Daoy (cell line): ENCODE data around the gene LIM2. TPM values are rescaled to one million over a fixed set of nuclear protein-coding genes. Genes with fewer than 3 reads are reported as not detected.

ENCODE experiments used
- DNase-seq: peaks from one replicate; pipeline ENCODE4 v3.0.0-alpha.2; 2015; ENCODE audit warnings: low read depth
- total RNA-seq: library from RNA; depleted of rRNA; stranded (reverse); fragments of >200 nt; shearing (Covaris generic); gene quantifications from 2 replicates; pipeline ENCODE4 v1.2.3, GENCODE V29; 2014

LIM2 gene
- total RNA-seq, 1 experiment from 2014 or later = not detected

DNA sequence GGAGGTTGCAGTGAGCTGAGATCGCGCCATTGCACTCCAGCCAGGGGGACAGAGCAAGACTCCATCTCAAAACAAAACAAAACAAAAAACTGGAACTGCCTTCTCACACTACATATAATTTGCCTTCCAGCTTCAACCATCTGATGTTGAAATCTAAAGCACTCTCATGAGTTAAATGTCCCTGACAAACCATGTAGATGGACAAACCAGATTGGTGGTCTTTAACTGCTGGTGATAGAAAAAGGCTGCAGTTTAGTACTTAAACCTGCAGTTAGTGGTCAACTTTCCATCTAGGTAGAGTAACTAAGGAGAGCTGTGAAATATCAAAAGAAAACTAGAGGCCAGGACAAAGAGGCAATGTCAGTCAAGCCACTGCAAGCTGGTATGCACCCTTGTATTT is 8.4 kb upstream of the LIM2 start:
- no peak for DNase-seq

DNA sequence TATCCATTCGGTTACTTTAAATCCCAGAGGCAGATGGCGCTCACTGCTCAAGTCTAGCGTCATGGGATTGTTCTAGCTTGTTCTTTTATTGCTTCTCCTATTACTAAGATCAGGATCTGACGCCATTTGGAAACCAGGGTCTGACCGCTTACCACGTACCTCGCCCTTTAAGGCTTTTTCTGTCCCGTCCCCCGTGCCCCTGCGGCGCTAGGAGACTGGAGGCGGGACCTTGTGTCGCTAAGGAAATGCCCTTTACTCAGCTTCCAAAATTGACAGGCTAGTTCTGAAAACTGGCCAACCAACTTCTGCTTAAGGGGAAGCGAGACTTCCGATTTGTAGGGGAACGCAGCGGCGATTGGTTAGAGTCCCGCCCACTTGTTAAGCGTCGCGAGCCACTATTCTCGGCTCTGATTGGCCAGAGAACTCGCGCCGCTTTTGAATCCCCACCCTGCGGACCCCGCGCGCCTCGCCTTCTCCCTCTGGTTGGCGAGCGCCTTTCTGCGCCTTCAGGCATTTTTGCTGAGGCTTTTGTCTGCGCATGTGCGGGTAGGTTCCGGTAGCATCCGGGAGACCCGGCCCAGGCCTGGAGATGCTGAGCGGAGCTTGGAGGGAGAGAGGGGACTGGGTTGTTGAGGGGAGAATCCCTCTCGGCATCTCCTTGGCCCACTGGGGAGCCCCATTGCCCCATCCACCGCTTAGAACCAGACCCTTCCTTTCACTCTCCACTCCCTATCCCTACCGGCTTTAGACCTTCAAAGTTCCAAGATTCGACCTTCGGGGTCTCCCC is 6.5 kb upstream of the LIM2 start:
- DNase-seq = peak; percentile 99

DNA sequence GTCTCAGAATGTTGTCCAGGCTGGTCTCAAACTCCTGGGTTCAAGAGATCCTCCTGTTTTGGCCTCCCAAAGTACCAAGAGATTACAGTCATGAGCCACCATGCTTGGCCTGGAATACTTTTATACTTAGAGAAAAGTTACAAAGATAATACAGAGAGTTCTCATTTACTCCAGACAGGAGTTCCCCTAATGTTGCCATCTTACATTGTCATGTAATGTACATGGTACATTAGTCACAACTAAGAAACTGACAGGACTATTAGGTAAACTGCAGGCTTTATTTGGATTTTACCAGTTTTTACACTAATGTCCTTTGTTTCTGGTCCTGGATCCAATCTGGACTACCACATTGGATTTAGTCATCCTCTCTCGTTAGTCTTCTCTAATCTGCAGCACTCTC is 4.9 kb upstream of the LIM2 start:
- no peak for DNase-seq

DNA sequence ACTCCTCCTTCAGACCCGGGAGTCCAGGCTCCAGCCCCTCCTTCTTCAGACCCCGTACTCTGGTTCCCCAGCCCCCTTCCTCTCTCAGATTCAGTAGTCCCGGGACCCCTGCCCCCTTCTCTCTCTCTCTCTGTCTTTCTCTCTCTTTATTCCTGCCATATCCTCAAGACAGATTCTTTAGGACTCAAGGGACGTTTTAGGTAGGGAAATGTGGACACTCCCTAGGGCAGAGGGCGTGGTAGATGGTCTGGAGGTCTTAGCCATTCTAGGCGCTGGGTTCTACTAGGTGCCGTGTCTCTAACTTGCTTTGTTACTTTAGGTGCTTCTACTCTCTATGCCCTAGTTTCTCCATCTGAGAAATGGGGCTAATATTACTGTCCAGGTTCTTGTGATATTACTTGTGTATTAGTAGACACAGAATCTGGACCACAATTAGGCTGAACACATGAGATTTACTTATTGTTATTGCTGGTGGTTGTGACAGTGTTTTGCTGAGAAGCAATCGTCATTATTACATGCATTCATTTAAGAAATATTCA is 3.4 kb upstream of the LIM2 start:
- no peak for DNase-seq

DNA sequence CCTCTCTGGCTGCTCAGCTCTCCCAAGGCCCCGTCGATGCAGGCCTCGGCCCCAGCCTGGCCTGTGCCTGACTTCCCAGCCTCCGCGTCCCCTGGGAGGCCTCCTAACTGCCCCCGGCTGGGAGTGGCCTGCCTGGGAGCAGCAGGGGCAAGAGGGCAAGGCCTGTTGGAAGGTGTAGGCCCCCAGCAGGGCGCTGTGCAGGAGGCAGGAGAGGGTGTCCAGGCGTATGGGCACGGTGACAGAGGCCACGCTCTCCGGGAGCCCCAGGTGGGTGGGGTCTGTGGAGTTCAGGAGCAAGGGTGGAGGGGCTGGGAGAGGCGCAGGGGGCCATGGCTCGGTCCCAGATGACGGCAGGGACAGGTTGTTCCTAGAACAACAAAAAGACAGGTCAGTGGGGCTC is 1.4 kb upstream of the LIM2 start:
- DNase-seq = no peak

DNA sequence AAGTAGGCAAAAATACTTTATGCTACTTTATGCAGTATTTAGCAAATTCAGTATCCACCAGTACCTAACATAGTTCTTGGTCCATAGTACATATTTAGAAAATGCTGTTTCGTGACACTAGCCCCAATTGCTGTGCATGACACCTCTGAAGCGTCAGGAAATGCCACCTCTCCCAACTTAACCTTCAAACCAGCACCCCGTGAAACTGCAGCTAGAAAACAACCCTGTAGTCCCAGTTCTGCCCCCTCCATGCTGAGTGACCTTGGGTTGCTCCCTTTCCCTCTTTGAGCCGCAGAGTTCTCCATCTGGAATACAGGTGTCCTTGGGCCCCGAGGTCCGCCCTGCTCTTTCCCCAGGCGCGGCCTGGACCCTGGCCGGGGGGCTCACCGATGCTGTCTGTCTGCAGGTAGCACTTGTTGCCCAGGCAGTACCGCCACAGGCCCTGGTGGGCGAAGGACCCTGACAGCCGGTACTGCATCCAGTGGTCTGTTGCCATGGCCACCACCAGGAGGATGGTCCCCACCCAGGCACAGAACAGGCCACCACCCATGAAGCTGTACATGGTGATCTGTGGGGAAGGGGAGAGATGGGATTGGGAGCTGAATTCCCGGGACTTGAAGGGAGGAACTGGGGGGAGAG is 773 bp downstream of the LIM2 start:
- DNase-seq = no peak

DNA sequence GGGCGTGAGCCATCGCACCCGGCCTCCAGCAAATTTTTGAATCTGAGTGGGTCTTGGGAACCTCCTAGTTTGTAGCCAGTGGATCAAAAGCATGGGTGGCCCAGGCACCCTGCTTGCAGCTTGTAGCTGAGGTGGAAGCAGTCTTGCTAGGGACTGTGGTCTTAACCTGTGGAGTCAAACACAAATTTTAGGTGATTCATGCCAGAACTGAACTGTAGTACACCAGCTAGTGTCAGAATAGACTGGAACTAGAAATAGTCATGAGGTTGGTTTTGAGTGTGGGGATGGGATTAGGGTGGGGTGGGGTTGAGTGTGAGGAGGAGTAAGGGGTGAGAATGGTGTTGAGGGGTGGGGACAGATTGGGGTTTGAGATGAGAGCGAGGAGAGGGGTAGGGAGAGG is 5.8 kb downstream of the LIM2 start:
- no peak for DNase-seq

DNA sequence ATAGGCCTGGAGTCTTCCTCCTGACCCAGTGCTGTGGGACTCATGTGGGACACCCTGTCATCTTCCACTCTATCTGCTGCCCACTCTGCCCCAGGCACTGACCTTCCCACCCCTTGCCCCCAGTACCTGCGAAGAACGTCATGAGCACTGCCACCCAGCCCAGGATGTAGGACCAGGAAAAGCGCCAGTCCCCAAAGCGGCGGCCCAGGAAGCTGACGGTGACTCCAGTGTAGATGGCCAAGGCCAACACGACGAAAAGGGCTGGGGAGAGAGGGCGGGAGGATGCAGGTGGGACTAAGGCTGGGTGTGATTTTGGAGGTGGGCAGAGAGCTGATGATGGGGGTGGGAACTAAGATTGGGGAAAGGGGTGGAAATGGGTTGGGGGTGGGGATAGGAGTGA is 7.4 kb downstream of the LIM2 start:
- DNase-seq = no peak

DNA sequence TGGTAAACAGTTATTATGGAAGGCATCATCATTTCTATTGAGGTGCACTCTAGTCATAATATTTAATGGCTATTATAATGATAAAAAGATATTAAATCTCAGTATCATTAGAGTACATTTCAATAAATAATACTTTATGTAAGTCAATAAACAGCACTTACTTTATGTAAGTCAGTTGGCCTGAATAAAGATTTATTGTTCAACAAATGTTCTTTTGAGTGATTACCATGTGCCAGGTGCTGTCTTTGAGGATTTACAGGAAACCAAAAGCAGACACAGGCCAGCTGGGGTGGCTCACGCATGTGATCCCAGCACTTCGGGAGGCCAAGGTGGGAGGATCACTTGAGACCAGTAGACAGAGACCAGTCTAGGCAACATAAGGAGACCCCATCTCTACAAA is 10.4 kb downstream of the LIM2 start:
- DNase-seq = no peak

DNA sequence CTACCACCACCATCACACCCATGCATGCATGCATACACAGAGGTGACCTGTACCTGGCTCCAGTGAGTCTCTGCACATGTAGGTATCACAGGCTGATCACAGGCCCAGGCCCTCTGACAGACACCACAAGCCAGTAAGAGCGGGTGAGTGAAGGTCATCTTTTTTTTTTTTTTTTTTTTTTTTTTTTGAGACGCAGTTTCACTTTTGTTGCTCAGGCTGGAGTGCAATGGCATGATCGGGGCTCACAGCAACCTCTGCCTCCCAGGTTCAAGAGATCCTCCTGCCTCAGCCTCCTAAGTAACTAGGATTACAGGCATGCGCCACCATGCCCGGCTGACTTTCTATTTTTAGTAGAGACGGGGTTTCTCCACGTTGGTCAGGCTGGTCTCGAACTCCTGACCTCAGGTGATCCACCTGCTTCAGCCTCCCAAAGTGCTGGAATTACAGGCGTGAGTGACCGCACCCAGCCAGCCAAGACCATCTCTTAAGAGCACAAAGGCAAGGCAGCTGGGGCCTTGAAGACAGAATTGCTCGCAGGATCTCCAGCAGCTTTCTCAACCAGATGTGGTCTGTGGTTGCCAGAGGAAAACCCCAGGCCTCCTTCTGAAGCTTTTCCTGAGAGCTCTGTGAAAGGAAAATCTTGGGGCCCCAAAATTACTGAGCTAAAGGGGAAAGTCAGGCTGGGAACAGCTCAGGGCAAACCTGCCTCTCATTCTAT is 12.1 kb downstream of the LIM2 start:
- DNase-seq = peak; percentile 36

DNA sequence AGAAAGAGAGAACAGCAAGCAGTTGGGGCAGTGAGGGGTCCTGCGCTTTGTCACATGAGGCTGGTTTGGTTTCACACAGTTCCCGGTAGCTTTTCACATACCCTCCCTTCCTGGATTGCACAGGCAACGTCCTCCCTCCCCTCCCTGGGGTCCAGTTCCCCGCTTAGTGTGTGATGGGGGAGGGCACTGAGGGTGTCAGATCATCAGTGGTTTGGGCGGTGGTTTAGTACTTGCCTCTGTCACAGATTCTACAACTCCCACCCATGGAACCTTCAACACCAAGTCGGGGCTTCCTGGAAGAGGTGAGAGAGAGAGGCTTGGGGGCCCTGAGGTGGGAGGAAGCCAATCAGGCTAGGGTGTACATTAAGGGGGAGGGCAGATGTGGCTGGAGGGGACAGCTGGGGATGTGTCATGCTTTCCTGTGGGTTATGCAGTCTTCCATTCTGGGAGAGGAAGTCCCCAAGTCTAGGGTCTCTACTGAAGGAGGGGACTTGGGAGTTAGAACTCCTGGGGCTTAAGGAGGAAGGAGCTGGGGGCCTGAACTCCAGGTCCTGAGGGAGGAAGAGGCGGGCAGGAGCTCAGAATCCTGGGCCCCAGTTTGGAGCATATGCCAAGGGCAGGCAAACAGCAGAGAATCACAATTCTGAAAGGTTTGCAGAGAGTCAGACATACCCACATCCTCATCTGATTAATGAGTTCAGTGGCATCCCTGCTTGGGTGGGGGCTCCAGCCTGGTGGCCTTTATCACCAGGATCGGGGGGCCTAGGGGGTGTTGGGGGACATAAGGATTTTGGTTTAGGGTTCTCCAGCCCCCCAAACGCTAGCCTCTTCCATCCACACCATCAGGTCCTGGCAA is 14.9 kb downstream of the LIM2 start, which contains the start of gene NKG7:
TSS of gene NKG7 (minus strand) at position 6 of the 856 bp plus-strand sequence. CDS start 119 bp downstream, outside the sequence.
- DNase-seq = peak; percentile 27

DNA sequence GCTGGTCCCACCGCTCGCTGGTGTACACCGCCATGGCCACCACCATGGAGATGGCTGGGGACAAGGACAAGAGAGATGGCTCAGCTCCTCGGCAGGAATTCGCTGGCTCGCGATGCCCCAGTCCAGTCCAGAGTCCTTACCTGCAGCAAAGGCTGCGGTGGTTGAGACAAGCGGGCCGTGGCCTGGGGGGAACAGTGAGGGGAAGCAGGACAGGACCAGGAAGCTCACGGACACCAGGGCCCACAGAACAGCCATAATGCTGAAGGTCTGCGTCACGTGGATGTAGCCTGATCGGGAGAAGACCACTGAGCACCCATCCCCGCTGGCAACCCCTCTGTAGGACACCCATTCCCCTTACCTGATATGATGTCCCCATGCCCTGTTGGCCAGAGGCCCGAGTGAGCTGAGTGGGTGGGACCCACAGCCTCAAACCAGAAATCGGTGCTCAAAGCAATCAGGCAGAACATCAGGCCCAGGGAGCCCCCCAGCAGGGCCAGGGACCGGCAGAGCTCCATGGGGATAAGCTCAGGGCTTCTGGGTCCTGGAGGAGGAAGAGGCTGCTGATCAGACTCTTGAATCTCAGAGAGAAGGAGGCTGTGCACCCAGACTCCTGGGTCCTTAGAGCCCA is 15.6 kb downstream of the LIM2 start:
- DNase-seq = no peak

DNA sequence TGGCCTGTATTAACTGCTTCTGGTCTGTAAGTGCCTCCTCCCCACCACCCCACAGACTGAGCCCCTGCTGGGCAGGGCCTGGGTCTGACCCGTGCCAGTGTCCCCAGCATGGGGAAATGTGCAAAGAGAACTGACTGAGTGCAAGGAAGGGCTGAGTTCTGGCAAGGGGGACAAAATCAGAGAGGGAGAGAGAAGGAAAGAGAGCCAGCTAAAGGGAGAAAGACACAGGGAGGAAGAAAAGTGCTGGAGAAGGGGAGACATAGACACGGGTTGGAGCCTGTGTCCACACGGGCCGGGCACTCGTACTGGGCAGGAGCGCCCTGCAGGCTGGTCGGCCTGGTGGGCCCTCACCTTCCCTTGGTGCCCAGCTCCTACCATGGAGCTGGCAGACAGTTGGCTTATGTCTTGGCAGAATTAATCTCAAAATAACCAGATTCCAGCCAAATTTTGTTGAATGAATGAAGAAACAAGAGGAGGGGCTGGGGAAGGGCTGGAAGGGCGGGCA is 16.5 kb downstream of the LIM2 start:
- no peak for DNase-seq

DNA sequence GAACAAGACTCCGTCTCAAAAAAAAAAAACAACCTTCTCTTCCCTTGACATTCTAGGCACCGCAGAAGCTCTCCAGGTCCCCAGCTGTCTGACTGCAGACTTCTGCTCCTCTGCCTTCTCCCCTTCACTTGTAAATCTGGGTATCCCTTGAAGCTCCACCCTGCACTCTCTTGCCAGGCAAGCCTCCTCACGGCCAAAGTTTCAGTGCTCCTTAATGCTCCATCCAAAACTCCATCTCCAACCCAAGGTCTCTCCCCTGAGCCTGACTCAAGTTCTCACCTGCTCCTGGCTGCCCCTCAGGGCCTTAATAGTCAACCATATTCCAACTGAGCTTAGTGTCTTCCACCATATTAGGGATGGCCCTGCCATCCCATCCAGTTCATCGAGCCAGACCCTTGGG is 17.5 kb downstream of the LIM2 start:
- DNase-seq = no peak

DNA sequence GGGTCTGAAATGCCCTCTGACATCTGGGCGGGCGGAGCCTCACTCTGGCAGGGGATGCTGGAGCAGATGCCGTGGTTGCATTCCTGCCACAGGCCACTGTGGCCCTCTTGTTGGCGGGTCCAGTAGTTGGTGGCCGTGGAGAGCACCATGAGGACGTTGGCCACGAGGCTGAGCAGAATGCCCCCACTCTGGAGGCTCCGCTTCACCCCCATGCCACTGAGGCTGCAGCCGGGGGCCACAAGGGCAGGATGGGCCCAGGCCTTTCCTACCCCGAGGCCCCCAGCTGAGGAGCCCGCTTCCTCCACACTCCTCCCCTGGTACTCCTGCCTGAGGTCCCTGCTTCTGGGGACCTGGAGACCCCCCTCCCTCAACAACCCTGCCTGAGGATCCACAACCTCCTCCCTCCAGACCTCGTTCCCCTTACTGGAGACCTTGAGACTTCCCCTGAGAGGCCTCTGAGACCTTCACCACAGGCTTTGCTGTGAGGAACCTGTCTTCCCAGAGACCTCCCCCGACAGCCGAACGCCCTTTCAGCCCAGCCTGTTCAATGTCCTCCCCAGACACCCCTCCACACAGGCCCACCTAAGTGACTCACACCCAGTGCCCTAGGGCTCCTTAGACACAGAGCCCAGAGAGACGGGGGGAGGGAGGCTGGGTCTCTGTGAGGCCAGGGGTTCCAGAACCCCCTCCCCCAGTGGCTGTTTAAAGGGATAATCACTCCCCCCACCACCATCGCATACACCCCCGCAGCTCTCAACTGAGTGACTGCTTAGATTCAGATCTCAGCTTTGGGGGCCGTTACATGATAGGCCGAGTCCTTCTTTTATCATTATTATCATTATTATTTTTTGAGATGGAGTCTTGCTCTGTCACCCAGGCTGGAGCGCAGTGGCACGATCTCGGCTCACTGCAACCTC is 19.1 kb downstream of the LIM2 start, which contains the start of gene CLDND2:
TSS of gene CLDND2 (minus strand) at position 638 of the 917 bp plus-strand sequence. CDS start at position 212, 426 bp downstream.
- no peak for DNase-seq

DNA sequence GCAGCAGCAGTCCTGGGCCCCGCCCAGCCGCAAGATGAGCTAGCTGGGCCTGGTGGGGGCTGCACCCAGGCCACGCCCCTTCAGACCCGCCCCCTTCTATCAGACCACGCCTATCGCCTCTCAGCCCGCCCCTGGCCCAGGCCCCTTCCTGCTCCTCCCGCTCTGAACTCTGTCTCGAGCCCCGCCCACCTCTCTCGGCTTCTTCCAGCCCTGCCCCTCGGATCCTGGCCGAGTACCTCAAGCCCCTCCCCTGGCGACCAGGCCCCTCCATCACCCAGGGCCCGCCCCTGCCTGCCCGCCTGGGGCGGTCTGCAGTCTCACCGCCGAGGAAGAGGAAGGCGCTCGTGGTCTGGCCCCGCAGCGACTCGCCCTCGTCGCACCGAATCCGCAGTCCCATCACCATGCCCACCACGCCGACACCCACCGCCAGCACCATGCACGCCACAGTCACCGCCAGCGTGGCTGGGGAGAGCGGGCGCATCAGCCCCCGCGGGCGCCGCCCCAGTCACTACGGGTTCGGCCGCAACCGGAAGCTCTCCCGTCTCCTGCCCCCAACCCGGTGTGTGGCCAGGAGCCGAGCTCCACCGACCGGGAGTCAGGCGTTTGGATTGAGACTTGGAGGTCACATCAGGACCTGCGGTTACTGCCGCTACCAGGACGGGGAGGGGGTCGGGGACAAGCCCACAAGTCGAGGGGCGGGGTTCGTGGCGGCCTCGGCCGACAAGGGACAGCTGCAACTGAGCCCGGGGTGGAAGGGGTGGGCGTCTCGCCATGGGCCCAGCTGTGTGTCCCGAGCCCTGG is 20.0 kb downstream of the LIM2 start:
- peak; percentile 99 for DNase-seq

DNA sequence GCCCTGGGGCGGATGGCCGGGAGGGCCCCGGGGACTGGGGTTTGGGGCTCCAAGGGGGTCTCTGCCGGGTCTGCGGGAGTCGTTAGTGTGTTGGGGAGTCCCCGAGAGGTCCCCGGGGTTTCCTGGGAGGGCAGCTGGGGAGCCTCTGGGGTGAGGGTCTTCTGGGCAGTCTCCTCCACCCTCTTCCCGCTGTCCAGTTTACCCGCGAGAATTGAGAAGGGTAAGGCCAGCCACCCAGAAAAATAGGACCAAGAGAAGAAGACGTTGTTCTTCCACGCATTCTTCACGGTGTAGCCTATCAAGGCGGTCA is 20.6 kb downstream of the LIM2 start:
- DNase-seq = no peak

DNA sequence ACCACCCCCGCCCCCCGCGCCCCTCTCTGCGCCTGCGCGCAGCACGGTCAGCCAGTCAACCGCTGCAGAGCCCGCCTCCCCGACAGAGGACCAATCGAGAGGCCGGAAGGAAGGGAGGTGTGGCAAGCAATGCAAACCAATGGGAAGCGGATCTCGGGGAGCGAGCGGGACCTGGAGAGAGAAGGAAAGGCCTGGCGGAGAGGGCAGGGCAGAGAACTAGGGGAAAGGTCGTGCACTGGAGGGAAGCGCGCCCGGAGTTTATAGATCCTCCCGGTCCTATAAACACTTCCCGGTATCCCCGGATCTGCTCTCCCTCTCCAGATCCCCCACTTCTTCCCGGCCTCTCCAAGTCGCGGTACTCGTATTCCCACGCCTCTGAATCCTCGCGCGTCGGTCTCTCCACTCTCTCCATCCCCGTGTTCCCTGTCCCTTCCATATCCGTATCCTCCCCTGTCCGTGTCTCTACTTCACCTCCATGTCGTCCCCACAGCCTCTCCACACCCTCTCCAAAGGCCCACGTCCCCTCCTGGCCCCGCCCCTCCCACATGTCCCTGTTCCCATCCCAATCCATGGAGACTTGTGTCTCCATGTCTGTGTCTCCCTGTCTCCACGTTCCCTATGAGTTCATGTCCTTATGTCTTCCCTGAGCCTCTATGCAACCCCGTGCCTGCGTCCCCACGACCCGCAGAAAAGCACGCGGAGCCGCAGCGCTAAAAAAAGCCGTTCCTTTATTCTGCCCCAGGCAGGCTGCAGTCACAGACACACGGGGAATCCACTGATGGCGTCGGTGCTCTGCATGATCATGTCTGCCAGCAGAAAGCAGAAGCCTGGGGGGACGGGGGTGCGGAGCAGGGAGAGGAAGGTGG is 21.2 kb downstream of the LIM2 start:
- peak; percentile 99 for DNase-seq
